IMR-90 (cell line): Measurements from ENCODE around the gene TCF25. TPM values are rescaled to one million over a fixed set of nuclear protein-coding genes. Genes with fewer than 3 reads are reported as not detected.

ENCODE experiments used
- ATAC-seq: fragments of 200-7000 bp; cut with Tn5 transposase; 2 replicates; pipeline ENCODE4 v1.9.1; 2020; ENCODE audit warnings: low read depth, mild to moderate bottlenecking, moderate library complexity
- BruUV-seq: library from RNA; stranded (reverse); fragments of 400-500 nt; replicated peaks from 2 replicates; lab custom pipeline; 2021; lab: Mats Ljungman, UMichigan
- CTCF ChIA-PET: fragments of 300-600 bp; formaldehyde crosslinking; extraction: SDS; loops from one replicate; lab custom pipeline; 2021; ENCODE audit warnings: antibody characterized with exemption; lab: Yijun Ruan, JAX
- POLR2A ChIA-PET: fragments of 300-600 bp; sonication (Branson Sonifier 250); formaldehyde crosslinking; loops from one replicate; lab custom pipeline; 2022; ENCODE audit warnings: antibody characterized with exemption; ENCODE audit not compliant: unreplicated experiment; lab: Charles Lee
- DNase-seq: peaks from one replicate; pipeline ENCODE4 v3.0.0; 2013
- H2AFZ ChIP-seq: replicated peaks from 2 replicates; pipeline ENCODE3; 2013; ENCODE audit warnings: low read length, mild to moderate bottlenecking; ENCODE audit not compliant: poor library complexity
- H2AK5ac ChIP-seq: 2 replicates; pipeline ENCODE4 v1.6.1; 2013; ENCODE audit warnings: low read depth, low read length, inconsistent platforms
- H2AK9ac ChIP-seq: replicated peaks from 2 replicates; pipeline ENCODE3; 2013; ENCODE audit warnings: mild to moderate bottlenecking, low read depth, low read length, moderate library complexity; ENCODE audit not compliant: poor library complexity
- H2BK120ac ChIP-seq: 2 replicates; pipeline ENCODE4 v1.6.1; 2013; ENCODE audit warnings: low read depth, low read length, inconsistent platforms
- H2BK15ac ChIP-seq: 3 replicates; pipeline ENCODE4 v1.6.1; 2013; ENCODE audit warnings: low read depth, low read length, inconsistent platforms
- H2BK20ac ChIP-seq: 2 replicates; pipeline ENCODE4 v1.6.1; 2013; ENCODE audit warnings: low read depth, mild to moderate bottlenecking, inconsistent platforms, low read length, moderate library complexity
- H2BK5ac ChIP-seq: 2 replicates; pipeline ENCODE4 v1.6.1; 2013; ENCODE audit warnings: mild to moderate bottlenecking, low read depth, low read length, inconsistent platforms; ENCODE audit not compliant: poor library complexity, severe bottlenecking
- H3K14ac ChIP-seq: replicated peaks from 2 replicates; pipeline ENCODE4 v1.6.1; 2013; ENCODE audit warnings: low read depth, low read length, inconsistent platforms
- H3K18ac ChIP-seq: 2 replicates; pipeline ENCODE4 v1.6.1; 2013; ENCODE audit warnings: low read depth, low read length, control low read depth
- H3K23ac ChIP-seq: 2 replicates; pipeline ENCODE4 v1.6.1; 2013; ENCODE audit warnings: low read depth, low read length, inconsistent platforms
- H3K27ac ChIP-seq: 2 replicates; pipeline ENCODE4 v1.5.1; 2013; ENCODE audit warnings: mild to moderate bottlenecking, control low read depth, low read length; ENCODE audit not compliant: insufficient read depth
- H3K27me3 ChIP-seq: 2 replicates; pipeline ENCODE4 v1.6.1; 2013; ENCODE audit warnings: low read length; ENCODE audit not compliant: control insufficient read depth, insufficient read depth
- H3K36me3 ChIP-seq: 2 replicates; pipeline ENCODE4 v1.6.1; 2013; ENCODE audit warnings: low read length, mixed read lengths; ENCODE audit not compliant: control insufficient read depth, insufficient read depth
- H3K4ac ChIP-seq: 2 replicates; pipeline ENCODE4 v1.6.1; 2013; ENCODE audit warnings: low read depth, low read length, inconsistent platforms
- H3K4me1 ChIP-seq: 2 replicates; pipeline ENCODE4 v1.6.1; 2013; ENCODE audit warnings: low read length, mixed read lengths; ENCODE audit not compliant: control insufficient read depth, insufficient read depth
- H3K4me2 ChIP-seq: 2 replicates; pipeline ENCODE4 v1.6.1; 2013; ENCODE audit warnings: low read depth, mild to moderate bottlenecking, control low read depth, low read length, moderate library complexity
- H3K4me3 ChIP-seq: 2 replicates; pipeline ENCODE4 v1.5.1; 2013; ENCODE audit warnings: low read depth, mild to moderate bottlenecking, control low read depth, low read length, moderate library complexity; ENCODE audit not compliant: insufficient read depth
- H3K56ac ChIP-seq: 2 replicates; pipeline ENCODE4 v1.6.1; 2013; ENCODE audit warnings: low read length, inconsistent platforms; ENCODE audit not compliant: insufficient read depth; ENCODE audit errors: extremely low read depth
- H3K79me1 ChIP-seq, 2 experiments: 2 replicates each; pipeline ENCODE4 v1.6.1; 2013; ENCODE audit warnings: low read length in 2 of 2, inconsistent platforms in 1 of 2, low read depth in 1 of 2
- H3K9ac ChIP-seq: 2 replicates; pipeline ENCODE4 v1.6.1; 2013; ENCODE audit warnings: low read depth, low read length, control low read depth
- H3K9me1 ChIP-seq: 2 replicates; pipeline ENCODE4 v1.6.1; 2013; ENCODE audit warnings: low read length, inconsistent platforms; ENCODE audit not compliant: insufficient read depth
- H3K9me3 ChIP-seq: 2 replicates; pipeline ENCODE4 v1.6.1; 2013; ENCODE audit warnings: low read length; ENCODE audit not compliant: control insufficient read depth, insufficient read depth
- H4K20me1 ChIP-seq: 2 replicates; pipeline ENCODE4 v1.6.1; 2013; ENCODE audit warnings: low read length, inconsistent platforms; ENCODE audit not compliant: insufficient read depth
- H4K5ac ChIP-seq: 2 replicates; pipeline ENCODE4 v1.6.1; 2013; ENCODE audit warnings: mild to moderate bottlenecking, low read depth, low read length, control low read depth
- H4K8ac ChIP-seq, 2 experiments: 2 replicates each; pipeline ENCODE4 v1.6.1; 2013; ENCODE audit warnings: low read depth in 2 of 2, low read length in 2 of 2, control low read depth in 1 of 2, inconsistent platforms in 1 of 2
- H4K91ac ChIP-seq: 2 replicates; pipeline ENCODE4 v1.6.1; 2013; ENCODE audit warnings: low read depth, low read length, inconsistent platforms; ENCODE audit not compliant: insufficient read depth
- BHLHE40 ChIP-seq: fragments of 150-350 bp; IDR thresholded peaks from 2 replicates; pipeline ENCODE4 v1.6.1; 2016; ENCODE audit warnings: mild to moderate bottlenecking, low read depth, low read length
- CEBPB ChIP-seq: IDR thresholded peaks from 2 replicates; pipeline ENCODE4 v1.6.1; 2012; ENCODE audit warnings: low read depth, low read length, improper control_type of control experiment
- FOS ChIP-seq: fragments of 150-350 bp; IDR thresholded peaks from 2 replicates; pipeline ENCODE4 v1.6.1; 2016; ENCODE audit warnings: low read depth, low read length
- MAFK ChIP-seq: IDR thresholded peaks from 2 replicates; pipeline ENCODE4 v1.6.1; 2012; ENCODE audit warnings: low read depth, low read length, improper control_type of control experiment
- MAZ ChIP-seq: IDR thresholded peaks from 2 replicates; pipeline ENCODE4 v1.6.1; 2012; ENCODE audit warnings: low read depth, mild to moderate bottlenecking, low read length, improper control_type of control experiment, moderate library complexity, borderline replicate concordance
- NFE2L2 ChIP-seq: fragments of 150-350 bp; IDR thresholded peaks from 2 replicates; pipeline ENCODE4 v1.6.1; 2016; ENCODE audit warnings: low read depth, mild to moderate bottlenecking, low read length
- RCOR1 ChIP-seq: IDR thresholded peaks from 2 replicates; pipeline ENCODE4 v1.6.1; 2012; ENCODE audit warnings: mild to moderate bottlenecking, low read length, improper control_type of control experiment; ENCODE audit not compliant: insufficient replicate concordance
- RFX5 ChIP-seq: IDR thresholded peaks from 2 replicates; pipeline ENCODE4 v1.8.0; 2012; ENCODE audit warnings: low read depth, mild to moderate bottlenecking, low read length, moderate library complexity
- SMC3 ChIP-seq: fragments of 150-350 bp; IDR thresholded peaks from 2 replicates; pipeline ENCODE4 v1.6.1; 2016; ENCODE audit warnings: low read depth, mild to moderate bottlenecking, antibody characterized with exemption, low read length, moderate library complexity
- USF2 ChIP-seq: fragments of 150-350 bp; IDR thresholded peaks from 2 replicates; pipeline ENCODE4 v1.6.1; 2017; ENCODE audit warnings: mild to moderate bottlenecking, antibody characterized with exemption, low read length, low read depth
- WGBS, 2 experiments: methylation state at CpG; one replicate each; pipeline versions ENCODE4 v1.1.5 to v1.1.7; 2013; ENCODE audit warnings: missing lambda C conversion rate in 2 of 2; ENCODE audit not compliant: insufficient read length in 1 of 2; ENCODE audit errors: extremely low coverage in 2 of 2; 5-methylcytosine and 5-hydroxymethylcytosine counted together
- dilution Hi-C: fragments of 300-500 bp; cut with HindIII; formaldehyde crosslinking; loops from one replicate; pipeline ENCODE4 v1.14.3; 2018; ENCODE audit warnings: low sequenced_read_pairs; ENCODE audit not compliant: unreplicated experiment
- in situ Hi-C: fragments of 300-500 bp; cut with MboI; formaldehyde crosslinking; loops from 3 replicates; pipeline ENCODE4 v1.14.3; 2019; ENCODE audit warnings: low sequenced_read_pairs, inconsistent platforms, mixed read lengths
- intact Hi-C: fragments of 100-400 bp; cut with micrococcal nuclease; formaldehyde crosslinking; loops from 2 replicates; pipeline ENCODE4 v1.10.0; 2022
- polyA plus RNA-seq, 3 experiments: library from polyadenylated mRNA; depleted of rRNA; stranded (reverse); fragments of >200 nt; gene quantifications; 2 replicates each; pipeline ENCODE4 v1.2.3, GENCODE V29; 2012; ENCODE audit warnings: low replicate concordance in 1 of 3
- total RNA-seq: library from RNA; depleted of rRNA; stranded (reverse); fragments of >200 nt; gene quantifications from 2 replicates; pipeline ENCODE4 v1.2.3, GENCODE V29; 2012

TCF25 gene
- total and polyA plus RNA-seq, 2 of the 4 experiments (the other 2 are of a cell fraction): 127 to 184 TPM

GRCh38 chr16:89855986-89856385 is 17.4 kb upstream of the TCF25 start:
- Histone ChIP-seq H3K56ac (no peak overlapping the region), H2BK15ac (no peak overlapping the region), H3K4ac (no peak overlapping the region), H3K9me3 (no peaks in the 10 kb centered on the region), H3K27me3 (no peaks in the 10 kb centered on the region), H3K79me1 (no peaks in the 10 kb centered on the region), H2AK5ac (no peak overlapping the region), H4K20me1 (0 out of 2 replicates have a peak, but pooled peaks cover 1% of the 10 kb centered on the region), H3K4me1 (no peaks in the 10 kb centered on the region), H4K91ac (no peak overlapping the region), H3K14ac (no peak overlapping the region), H2AK9ac (no peak overlapping the region), H3K4me3 (no peak overlapping the region), H2BK20ac (no peak overlapping the region), H2BK120ac (no peak overlapping the region), H3K36me3 (no peaks in the 10 kb centered on the region), H4K8ac (no peak overlapping the region), H2BK5ac (no peak overlapping the region), H3K9me1 (no peaks in the 10 kb centered on the region), H3K9ac (no peak overlapping the region), H3K23ac (no peak overlapping the region), H2AFZ (no peak overlapping the region), H3K27ac (no peak overlapping the region), H3K4me2 (no peak overlapping the region), H3K18ac (no peak overlapping the region), H4K5ac (no peak overlapping the region)
- ATAC-seq (no peak), DNase-seq (no peak)
- no TSS peak for BruUV-seq
- dilution Hi-C loops: no loop called here
- POLR2A ChIA-PET: no interaction called here
- TF ChIP-seq SMC3 (no peak), BHLHE40 (no peak), CEBPB (no peak), RCOR1 (no peak), RFX5 (no peak), MAZ (no peak), NFE2L2 (no peak), MAFK (no peak), FOS (no peak), USF2 (no peak)
- WGBS, 2 experiments: no CpG with 5 or more reads among the region's 22 CpGs
- in situ Hi-C loops: no loop called here
- intact Hi-C loops: no loop called here
- CTCF ChIA-PET: interaction anchor here (1.5 kb wide), 1 partner anchor 150 kb away, joined by 3 read pairs; no protein-coding TSS in a partner anchor
